Ovary (tissue), 3 donors: Measurements from ENCODE around the gene SRPK3.

Experiments
- CTCF ChIP-seq, 3 donors: fragments of 450-650 bp in 2 of 3; fragments of 200-600 bp in 1 of 3; IDR thresholded peaks; one replicate each; pipeline versions ENCODE4 v1.5.1 to v1.8.0; 2016 to 2022; ENCODE audit warnings: antibody characterized with exemption in 3 of 3, mild to moderate bottlenecking in 1 of 3
- EP300 ChIP-seq: sonication (generic); formaldehyde crosslinking; IDR thresholded peaks from one replicate; pipeline ENCODE4 v1.6.1; 2017; ENCODE audit warnings: antibody characterized with exemption
- POLR2A ChIP-seq: fragments of 450-650 bp; IDR thresholded peaks from one replicate; pipeline ENCODE4 v1.6.1; 2017; ENCODE audit warnings: antibody characterized with exemption, mild to moderate bottlenecking, moderate library complexity
- donor health status: DM: no; HTN: no; CAD: no.

GRCh38 chrX:153770601-153771414, 10.0 kb upstream of the SRPK3 start:
- TF ChIP-seq CTCF (IDR thresholded peaks at IDR 0.05) = no peak
- no peak for TF ChIP-seq POLR2A
- TF ChIP-seq EP300 = no peak
